Retinal pigment epithelial cell (primary cell): ENCODE results near the gene ATP2C1.

Experiments
- DNase-seq: peaks from one replicate; pipeline ENCODE4 v3.0.0-alpha.2; 2010; ENCODE audit warnings: low read depth
- H3K4me3 ChIP-seq: 2 replicates; pipeline ENCODE4 v1.5.1; 2011; ENCODE audit warnings: mild to moderate bottlenecking, low read length, control low read depth, moderate library complexity
- TF ChIP-seq, protein P1 (sequence below): conservative IDR thresholded peaks from 2 replicates; pipeline ENCODE4 v1.5.1; 2011; ENCODE audit warnings: low read depth, low read length, control low read depth, inconsistent platforms

The ATP2C1 gene

DNA sequence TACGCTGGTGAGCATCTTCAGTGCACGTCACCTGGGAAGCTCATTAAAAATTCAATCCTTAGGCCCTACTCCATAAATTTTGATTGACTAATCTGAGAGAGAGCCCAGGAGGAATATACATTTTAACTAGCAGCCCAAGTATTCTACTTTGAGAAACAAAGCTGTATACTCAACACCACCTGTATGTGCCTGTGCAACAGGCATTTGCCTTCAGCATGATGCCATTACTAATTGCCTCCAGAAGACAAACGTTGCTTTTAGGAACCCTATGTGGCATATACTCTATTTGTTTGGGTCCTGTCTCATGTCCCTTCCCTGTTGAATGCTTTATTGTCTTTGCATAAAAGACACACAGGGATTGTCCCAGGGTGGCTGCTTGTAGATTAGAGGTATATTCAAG lies 125.1 kb downstream of the ATP2C1 start:
- no peak for DNase-seq
- TF ChIP-seq, protein P1, sequence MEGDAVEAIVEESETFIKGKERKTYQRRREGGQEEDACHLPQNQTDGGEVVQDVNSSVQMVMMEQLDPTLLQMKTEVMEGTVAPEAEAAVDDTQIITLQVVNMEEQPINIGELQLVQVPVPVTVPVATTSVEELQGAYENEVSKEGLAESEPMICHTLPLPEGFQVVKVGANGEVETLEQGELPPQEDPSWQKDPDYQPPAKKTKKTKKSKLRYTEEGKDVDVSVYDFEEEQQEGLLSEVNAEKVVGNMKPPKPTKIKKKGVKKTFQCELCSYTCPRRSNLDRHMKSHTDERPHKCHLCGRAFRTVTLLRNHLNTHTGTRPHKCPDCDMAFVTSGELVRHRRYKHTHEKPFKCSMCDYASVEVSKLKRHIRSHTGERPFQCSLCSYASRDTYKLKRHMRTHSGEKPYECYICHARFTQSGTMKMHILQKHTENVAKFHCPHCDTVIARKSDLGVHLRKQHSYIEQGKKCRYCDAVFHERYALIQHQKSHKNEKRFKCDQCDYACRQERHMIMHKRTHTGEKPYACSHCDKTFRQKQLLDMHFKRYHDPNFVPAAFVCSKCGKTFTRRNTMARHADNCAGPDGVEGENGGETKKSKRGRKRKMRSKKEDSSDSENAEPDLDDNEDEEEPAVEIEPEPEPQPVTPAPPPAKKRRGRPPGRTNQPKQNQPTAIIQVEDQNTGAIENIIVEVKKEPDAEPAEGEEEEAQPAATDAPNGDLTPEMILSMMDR = no peak
- no peak overlapping the region for H3K4me3 ChIP-seq

GRCh38 chr3:131020122-131020693 lies 126.3 kb downstream of the ATP2C1 start:
- H3K4me3 ChIP-seq = no peak overlapping the region
- TF ChIP-seq, protein P1 = no peak
- no peak for DNase-seq

DNA sequence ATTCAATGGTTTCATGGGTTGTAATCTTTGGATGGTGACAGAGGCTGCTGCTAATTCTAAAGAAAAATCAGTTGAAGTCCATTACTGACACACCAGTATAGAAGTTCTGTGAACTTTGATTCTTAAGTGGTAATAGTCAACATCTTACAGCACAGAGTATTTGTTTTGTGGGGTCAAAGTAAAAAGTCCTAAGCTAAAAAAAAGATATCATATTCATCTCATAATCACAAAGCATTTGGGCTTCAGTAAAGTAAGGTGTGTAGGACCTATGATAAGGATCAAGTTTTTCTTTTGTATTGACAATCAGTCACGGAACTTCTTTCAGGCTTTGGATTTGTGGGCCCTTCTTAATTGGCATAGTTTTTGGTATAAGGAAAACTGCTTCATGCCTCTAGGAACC lies 131.7 kb downstream of the ATP2C1 start:
- peak overlapping the region; percentile 82 for H3K4me3 ChIP-seq
- TF ChIP-seq, protein P1 = no peak
- no peak for DNase-seq

GRCh38 chr3:131026321-131027151 lies 132.7 kb downstream of the ATP2C1 start, which contains the start of the genes ASTE1 and NEK11:
TSS of gene ASTE1 (minus strand) at chr3:131026825. CDS start at chr3:131025306, 1,519 bp downstream.
TSS of gene NEK11 (plus strand) at chr3:131026877. CDS start at chr3:131029709, 2,832 bp downstream.
- peak within 1 kb of the TSS; percentile 82 for H3K4me3 ChIP-seq
- TF ChIP-seq, protein P1 = no peak
- DNase-seq = peak; percentile 51

DNA sequence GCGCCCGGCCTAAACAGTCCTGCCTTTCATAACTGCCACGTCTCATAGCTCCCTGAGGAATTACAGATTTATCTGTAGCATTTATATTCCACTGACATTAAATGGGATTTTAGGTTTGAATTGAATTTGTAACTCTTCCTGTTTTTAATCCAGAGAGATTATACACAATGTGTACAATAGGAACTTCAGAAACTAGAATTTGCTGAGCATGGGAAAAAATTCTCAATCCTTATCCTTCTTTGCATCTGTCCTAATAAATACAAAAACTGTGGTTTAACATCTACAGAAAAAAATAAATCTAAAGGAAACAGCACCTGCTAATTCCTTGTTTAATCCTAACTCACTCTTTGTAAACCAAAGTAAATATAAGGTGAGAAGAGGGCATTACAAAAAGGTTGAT lies 135.0 kb downstream of the ATP2C1 start:
- H3K4me3 ChIP-seq = no peak overlapping the region
- TF ChIP-seq, protein P1 = no peak
- no peak for DNase-seq

DNA sequence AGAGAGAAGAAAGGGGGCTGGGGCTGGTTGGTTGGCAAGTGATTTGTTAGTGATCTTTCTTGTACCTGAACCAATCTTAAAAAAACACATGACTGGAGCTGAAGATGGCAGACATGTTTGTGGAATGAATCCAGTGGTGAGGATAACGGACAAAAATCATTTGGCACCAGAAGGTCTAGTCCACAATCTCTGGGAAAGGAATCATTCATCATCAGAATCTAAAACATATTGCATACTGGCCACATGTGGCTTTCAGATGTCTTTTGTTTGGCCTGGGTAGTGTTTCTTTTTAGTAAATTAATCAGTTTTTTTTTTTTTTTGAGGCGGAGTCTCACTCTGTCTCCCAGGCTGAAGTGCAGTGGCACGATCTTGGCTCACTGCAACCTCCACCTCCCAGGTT lies 137.8 kb downstream of the ATP2C1 start:
- H3K4me3 ChIP-seq = no peak overlapping the region
- TF ChIP-seq, protein P1 = no peak
- DNase-seq = no peak
